Stimulated activated CD8-positive, alpha-beta memory T cell treated with anti-CD3 and anti-CD28 coated beads, Interleukin-12 subunit alpha, Interleukin-12 subunit beta, amount 100 ng/mL, for 4 hours (primary cell): ENCODE measurements around the gene CATSPERZ.
"Not testable (repeated sequence)": the region's sequence is repeated elsewhere in the genome, so short reads cannot be mapped to it uniquely, and the experiment has no call there.

ENCODE experiments used
- DNase-seq: peaks from one replicate; pipeline ENCODE4 v3.0.0-alpha.2; 2020; ENCODE audit warnings: low read depth

CATSPERZ gene

DNA sequence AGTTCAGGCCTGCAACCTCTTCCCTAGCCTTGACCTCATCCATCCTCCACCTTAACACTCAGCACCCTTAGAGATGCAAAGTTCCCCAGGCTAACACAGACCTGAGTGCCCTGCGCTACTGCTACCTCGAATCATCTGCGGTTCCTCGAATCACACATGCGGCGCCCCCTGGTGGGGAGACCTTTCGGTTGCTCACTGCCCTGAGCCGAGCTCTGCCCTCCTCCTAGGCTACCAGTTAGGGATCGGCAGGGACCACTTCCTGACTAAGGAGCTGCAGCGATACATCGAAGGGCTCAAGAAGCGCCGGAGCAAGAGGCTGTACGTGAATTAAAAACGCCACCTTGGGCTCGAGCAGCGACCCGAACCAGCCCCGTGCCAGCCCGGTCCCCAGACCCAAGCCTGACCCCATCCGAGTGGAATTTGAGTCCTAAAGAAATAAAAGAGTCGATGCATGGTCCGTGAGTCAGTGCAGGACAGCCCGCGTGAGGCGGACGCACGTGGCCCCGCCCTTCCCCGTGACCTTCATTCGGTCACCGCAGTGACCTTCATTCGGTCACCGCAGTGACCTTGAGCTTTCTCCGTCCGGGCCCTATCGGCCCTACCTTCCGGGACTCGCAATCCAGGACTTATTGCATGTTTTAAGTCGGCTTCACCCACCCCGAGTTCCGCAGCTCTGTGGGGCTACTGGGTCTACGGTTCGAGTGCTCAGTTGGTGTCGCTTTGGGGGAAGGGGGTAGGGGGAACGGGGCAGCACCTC, 4.3 kb downstream of the CATSPERZ start:
- peak; percentile 81 for DNase-seq

DNA sequence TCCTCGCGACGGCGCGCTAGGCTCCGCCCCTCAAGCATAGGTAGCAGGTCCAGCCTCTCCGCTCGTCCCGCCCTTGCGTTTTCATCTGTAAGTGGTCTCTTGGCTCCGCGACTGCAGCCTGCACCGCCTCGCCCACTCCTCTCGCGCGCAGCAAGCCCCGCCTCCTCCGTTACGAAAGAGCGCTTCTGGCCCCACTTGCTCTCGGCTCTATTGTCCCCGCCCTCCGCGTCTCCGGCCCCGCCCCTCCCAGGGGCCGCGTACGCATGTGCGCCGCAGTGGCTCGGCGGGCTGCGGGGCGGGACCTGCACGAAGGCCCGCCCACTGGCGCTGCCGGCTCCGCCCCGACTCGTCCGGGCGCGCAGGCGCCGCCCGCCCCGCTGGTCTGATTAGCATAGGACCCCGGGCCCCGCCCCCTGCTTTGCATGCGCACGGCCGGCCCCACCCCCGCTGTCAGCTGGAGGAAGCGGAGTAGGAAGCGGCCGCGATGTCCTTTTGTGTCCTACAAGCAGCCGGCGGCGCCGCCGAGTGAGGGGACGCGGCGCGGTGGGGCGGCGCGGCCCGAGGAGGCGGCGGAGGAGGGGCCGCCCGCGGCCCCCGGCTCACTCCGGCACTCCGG, 5.0 kb downstream of the CATSPERZ start, which contains the start of gene ESRRA:
ESRRA (plus strand) TSS at position 450 of the 616 bp plus-strand sequence. CDS start 1,656 bp downstream, outside the sequence.
- peak; percentile 99 for DNase-seq

DNA sequence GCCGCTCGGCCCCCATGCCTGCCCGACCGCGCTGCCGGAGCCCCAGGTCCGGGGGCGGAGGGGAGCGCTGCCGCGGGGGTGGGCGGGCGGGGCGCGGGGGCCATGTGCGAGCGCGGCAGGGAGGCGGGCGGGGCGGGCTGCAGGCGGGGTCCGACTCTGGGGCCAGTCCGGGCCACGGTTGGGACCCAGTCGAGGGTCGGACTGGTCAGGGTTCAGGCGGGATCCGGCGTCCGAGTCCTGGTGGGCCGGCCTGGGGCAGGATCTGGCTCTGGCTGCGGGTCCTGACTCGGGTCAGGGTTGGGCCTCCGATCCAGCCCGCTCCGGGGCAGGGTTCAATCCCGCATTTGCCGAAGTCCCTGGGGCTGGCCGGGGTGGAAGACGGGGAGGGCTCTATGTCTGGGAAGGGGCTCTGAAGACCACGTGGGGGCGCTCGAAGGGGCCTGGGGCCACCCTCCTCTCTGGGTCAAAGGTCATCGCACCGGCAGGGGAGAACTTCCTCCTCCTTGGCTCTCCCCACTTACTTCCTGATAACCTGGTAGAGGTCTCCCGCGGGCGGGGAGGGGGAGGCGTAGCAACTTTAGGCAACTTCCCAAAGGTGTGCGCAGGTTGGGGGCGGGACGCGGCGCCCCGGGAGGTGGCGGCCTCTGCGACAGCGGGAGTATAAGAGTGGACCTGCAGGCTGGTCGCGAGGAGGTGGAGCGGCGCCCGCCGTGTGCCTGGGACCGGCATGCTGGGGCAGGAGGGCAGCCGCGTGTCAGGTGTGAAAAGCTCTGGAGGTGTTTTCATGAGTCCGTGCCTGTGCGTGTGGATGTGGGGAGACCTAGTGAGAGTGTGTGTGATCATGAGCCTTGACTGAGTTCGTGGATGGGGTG, 5.8 kb downstream of the CATSPERZ start:
- peak; percentile 59 for DNase-seq

DNA sequence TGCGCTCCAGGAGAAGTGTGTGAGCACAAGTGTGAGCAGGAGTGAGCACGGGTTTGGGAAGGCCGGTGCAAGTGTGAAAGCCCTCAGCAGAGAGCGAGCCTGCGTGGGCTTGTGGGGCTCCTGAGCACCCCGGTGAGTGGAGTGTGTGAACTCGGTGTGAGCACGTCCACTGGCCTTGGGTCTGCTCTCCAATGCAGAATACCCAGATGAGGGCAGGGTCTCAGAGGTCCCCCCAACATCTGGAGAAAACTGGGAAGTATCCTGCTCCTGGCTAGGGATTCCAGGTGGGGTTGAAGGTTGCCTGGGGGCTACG, 6.4 kb downstream of the CATSPERZ start:
- no peak for DNase-seq

DNA sequence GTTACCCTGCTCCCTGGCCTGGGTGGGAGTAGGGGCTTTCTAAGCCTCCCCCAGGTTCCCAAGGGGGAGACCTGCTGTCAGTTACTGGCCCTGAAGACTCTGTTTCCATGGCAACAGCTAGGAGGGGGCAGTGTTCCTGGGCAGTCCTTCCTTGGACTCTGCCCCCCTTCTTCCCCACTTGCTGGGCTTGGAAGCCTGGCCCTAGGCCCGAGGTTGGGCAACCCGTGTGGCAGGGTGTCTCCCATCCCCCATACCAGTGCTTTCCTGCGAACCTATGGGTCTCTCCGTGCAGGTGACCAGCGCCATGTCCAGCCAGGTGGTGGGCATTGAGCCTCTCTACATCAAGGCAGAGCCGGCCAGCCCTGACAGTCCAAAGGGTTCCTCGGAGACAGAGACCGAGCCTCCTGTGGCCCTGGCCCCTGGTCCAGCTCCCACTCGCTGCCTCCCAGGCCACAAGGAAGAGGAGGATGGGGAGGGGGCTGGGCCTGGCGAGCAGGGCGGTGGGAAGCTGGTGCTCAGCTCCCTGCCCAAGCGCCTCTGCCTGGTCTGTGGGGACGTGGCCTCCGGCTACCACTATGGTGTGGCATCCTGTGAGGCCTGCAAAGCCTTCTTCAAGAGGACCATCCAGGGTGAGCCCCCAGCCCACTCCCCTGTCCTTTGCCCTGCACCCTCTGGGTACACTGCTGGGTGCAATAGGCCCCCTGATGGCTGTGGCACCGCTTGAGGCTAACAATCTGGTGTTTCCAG, 6.9 kb downstream of the CATSPERZ start:
- DNase-seq = no peak

DNA sequence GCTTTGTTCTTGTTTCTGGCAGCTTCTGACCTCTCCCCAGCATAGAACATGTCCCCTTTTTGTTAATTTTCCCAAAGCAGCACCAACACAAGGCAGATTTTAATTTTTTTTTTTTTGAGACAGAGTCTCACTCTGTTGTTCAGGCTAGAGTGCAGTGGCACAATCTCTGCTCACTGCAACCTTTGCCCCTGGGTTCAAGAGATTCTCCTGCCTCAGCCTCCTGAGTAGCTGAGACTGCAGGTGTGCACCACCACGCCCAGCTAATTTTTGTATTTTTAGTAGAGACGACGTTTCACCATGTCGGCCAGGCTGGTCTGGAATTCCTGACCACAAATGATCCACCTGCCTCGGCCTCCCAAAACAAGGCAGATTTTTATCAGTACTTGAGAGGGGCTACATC, 7.6 kb downstream of the CATSPERZ start:
- not testable (repeated sequence) for DNase-seq

DNA sequence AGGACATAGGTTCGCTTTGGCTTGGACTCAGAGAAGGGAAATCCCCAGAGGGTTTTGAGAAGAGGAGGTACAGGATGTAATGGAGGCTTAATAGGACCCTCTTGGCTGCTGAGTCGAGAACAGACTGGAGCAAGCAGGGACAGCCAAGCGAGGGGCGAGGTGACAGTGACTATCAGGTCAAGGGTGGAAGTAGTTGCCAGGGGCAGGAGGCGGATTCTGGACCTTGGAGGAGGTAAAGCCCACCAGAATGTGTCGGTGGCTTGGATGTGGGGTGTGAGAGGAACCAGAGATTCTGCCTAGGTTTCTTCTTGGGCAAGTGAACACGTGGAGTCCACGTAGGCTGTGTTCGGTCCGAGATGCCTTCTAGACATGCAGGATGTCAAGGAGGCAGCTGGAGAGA, 12.8 kb downstream of the CATSPERZ start:
- DNase-seq = no peak

DNA sequence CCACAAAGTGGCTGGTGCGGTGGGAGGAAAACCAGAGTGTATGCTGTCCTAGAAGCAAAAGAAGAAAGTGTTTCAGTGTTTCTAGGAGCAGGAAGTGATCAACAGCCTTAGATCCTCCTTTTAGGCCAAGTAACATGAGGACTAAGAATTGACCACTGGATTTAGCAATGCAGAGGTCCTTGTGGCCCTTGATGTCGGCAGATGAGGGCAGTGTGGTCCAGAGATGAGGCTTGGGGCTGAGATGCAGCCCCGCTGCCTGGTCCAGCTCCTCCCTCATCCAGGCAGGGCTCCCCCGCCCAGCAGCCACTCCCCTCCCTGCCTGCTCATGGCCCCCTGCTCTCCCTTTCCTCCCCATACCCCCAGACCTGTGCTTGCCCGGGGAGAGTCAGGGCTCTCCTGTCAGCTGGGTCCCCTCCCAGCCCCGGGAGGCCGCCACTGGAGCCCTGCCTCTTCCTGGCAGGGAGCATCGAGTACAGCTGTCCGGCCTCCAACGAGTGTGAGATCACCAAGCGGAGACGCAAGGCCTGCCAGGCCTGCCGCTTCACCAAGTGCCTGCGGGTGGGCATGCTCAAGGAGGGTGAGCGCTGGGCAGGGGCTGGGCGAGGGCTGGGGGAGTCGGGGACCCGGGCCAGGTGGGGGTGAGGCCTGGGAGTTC, 13.5 kb downstream of the CATSPERZ start:
- DNase-seq = no peak

DNA sequence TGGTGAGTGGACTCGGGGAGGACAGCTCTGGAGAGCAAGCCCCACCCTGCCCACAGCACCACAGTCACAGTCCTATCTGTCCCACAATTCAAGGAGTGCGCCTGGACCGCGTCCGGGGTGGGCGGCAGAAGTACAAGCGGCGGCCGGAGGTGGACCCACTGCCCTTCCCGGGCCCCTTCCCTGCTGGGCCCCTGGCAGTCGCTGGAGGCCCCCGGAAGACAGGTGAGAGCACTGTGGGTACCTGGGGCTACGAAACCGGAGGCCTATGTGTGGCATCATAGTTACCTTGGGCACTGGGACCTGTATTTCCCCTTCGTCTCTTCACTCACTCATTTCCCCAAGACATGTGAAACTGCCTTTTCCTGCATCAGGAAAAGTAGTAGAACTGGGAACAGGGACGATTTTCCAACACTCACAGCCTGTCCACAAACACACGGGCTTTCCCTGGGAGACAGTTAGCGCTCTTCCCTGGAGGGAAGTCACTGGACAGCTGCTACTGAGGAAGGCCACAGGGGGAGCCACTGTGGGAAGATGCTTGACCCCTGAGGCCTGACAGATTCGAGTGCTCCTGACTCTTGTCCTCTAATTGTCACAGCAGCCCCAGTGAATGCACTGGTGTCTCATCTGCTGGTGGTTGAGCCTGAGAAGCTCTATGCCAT, 14.1 kb downstream of the CATSPERZ start:
- no peak for DNase-seq

DNA sequence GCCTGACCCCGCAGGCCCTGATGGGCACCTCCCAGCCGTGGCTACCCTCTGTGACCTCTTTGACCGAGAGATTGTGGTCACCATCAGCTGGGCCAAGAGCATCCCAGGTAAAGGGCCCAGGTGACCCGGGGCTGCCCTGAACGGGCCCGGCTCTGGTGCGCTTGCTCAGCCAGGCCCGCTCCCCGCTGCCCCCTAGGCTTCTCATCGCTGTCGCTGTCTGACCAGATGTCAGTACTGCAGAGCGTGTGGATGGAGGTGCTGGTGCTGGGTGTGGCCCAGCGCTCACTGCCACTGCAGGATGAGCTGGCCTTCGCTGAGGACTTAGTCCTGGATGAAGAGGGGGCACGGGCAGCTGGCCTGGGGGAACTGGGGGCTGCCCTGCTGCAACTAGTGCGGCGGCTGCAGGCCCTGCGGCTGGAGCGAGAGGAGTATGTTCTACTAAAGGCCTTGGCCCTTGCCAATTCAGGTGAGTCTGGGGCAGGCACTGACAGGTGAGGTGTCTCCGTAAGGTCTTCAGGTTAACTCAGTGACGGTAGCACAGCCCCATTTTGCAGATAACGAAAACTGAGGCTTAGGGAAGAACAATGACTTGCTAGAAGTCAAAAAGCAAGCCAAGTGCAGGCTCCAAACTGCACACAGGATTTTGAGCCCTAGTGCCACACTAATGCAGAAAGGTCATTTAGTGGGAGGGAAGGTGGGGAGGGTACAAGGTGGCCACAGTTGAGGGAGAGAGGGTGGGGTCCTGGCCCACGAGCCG, 14.8 kb downstream of the CATSPERZ start:
- no peak for DNase-seq

DNA sequence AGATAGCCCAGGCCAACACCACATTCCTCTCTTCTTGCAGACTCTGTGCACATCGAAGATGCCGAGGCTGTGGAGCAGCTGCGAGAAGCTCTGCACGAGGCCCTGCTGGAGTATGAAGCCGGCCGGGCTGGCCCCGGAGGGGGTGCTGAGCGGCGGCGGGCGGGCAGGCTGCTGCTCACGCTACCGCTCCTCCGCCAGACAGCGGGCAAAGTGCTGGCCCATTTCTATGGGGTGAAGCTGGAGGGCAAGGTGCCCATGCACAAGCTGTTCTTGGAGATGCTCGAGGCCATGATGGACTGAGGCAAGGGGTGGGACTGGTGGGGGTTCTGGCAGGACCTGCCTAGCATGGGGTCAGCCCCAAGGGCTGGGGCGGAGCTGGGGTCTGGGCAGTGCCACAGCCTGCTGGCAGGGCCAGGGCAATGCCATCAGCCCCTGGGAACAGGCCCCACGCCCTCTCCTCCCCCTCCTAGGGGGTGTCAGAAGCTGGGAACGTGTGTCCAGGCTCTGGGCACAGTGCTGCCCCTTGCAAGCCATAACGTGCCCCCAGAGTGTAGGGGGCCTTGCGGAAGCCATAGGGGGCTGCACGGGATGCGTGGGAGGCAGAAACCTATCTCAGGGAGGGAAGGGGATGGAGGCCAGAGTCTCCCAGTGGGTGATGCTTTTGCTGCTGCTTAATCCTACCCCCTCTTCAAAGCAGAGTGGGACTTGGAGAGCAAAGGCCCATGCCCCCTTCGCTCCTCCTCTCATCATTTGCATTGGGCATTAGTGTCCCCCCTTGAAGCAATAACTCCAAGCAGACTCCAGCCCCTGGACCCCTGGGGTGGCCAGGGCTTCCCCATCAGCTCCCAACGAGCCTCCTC, 15.7 kb downstream of the CATSPERZ start:
- not testable (repeated sequence) for DNase-seq

DNA sequence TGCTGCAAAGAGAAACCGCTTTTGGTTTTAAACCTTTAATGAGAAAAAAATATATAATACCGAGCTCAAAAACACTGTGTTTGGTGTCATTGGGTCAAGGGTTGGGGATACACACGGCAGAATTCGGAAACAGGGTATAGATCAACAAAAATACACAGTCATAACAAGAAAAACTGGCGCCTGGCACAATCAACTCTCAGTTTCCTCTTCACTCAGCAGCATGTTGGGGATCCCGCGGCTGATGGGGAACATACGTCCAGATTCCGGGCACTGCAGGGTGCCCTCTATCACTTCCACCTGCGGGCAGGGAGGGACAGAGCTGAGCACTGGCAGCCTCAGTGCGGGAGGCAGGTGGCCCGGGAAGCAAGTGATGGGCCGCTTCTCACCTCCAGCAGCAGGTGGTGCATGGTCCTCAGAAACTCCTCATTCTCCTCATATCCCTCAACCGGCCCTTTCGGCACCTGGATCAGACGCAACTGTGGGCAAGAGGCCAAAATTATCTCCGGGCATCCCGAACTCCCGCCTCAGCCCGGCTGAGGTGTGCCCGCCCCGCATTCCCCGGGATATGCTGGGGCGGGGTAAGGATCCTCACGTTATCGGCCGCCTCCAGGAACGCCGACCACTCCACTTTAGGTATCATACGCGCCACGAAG, 16.6 kb downstream of the CATSPERZ start:
- DNase-seq = no peak

DNA sequence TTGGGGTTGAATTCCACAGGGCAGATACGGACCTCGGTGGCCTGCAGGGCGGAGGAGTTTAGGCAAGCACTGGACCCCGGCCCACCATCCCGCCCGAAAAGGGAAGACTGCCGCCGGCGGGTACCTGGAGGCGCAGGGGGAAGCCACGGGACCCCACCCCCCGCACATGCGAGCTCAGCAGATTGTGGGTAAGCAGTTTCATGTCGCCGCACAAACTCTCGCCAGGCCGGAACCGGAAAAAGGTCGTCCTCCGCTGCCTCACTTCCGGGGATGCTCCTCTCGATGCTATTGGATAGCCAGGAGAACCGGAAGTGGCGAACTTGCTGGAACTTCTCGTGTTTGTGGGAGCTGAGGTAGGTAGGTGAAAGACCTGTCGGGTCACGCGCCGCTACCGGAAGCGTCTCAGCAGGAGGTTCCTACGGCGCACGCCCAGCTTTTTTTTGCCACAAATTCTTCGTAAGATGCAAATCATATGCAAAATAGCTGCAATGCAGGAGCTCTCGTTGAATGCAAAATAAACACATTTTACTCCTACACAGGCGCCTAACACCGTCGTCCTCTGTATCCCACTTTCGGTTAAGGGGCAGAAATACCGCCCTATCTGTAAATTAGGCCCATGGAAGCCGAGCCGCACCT, 17.3 kb downstream of the CATSPERZ start, which contains the start of gene TRMT112:
TRMT112 (minus strand) TSS at position 235 of the 636 bp plus-strand sequence; CDS start at position 202, 33 bp downstream.
- DNase-seq = peak; percentile 90

DNA sequence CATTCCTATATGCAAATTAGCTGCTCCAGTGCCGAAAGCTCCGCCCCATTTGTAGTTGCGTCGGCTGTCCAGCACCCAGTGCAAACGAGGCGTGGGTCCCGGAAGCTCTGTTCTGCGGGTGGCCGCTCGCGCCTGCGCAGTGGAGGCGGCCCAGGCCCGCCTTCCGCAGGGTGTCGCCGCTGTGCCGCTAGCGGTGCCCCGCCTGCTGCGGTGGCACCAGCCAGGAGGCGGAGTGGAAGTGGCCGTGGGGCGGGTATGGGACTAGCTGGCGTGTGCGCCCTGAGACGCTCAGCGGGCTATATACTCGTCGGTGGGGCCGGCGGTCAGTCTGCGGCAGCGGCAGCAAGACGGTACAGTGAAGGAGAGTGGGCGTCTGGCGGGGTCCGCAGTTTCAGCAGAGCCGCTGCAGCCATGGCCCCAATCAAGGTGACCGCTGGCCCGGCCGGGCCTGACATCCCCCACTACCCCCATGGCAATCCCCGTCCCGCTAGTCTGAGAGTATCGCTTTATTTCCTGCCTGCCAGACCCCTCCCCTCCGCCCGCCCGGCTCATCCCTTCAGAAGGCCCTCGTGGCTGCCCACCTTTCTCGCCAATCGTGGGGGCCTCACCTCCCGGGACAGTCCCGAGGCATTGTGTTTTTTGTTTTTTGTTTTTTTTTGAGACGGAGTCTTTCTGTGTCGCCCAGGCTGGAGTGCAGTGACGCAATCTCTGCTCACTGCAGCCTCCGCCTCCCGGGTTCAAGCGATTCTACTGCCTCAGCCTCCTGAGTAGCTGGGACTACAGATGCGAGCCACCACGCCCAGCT, 18.0 kb downstream of the CATSPERZ start, which contains the start of gene PRDX5:
PRDX5 (plus strand) TSS at position 161 of the 805 bp plus-strand sequence; CDS start at position 256, 95 bp downstream.
- DNase-seq = peak; percentile 93

DNA sequence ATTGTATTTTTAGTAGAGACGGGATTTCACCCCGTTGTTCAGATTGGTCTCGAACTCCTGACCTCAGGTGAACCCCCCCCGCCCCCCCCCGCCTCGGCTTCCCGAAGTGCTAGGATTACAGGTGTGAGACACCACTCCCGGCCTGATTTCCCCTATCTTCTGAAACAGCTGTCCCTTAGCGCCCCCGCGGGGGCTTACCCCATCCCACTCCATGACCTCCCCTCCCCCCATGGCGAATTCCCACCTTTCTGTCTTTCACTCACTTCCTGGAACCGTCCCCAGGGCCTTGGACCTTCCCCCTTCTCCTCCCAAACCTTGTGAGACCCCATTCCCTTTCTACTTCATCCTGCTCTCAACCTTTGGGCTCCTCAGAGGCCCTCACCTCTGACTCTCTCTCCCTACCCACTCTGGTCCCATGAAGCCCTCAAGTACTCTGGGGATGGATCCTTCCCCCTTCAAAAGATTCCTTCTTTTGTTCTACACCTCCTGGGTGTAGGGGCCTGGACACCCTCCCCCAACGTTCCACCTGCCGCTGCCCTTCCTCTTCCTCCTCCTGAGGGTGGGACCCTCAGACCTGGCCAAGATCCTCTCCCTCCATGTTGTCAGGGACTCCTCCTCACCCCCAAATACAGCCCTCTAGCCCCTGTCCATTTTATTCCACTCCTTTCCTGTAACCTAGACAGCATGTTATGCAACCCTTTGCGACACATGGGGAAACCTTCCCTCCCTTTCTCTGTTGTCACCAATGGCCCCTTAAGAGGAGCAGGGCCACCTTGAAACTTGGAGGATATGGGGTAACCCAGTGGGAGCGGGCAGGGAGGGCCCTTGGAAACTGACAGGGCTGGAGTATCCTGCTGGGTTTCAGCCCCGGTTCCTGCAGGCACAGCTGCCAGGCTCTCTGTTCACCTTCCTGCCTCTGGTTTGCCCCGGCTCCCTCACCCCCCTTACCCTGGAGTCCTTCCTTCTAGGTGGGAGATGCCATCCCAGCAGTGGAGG, 18.9 kb downstream of the CATSPERZ start:
- DNase-seq = no peak

DNA sequence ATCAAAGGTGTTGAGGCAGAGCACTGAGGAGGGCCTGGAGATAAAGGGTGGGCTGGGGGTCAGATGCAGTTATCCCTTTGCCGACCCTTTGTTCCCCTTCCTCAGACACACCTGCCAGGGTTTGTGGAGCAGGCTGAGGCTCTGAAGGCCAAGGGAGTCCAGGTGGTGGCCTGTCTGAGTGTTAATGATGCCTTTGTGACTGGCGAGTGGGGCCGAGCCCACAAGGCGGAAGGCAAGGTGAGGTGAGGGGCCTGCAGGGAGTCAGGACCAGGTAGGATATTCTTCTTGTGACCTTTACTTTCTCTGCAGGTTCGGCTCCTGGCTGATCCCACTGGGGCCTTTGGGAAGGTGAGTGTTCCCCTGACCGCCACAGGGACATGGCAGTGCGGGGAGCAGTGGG, 20.4 kb downstream of the CATSPERZ start:
- no peak for DNase-seq
